ENCODE measurements around the gene XRCC1.
A peak's percentile ranks its signal among the peaks of the same experiment; 100 is the strongest.

The XRCC1 gene

GRCh38 chr19:43561139-43561970 is 14.0 kb downstream of the XRCC1 start:
- no peaks in the 10 kb centered on the region for H3K27me3 ChIP-seq (ENCODE audit: low read depth, low read length)
- TF ChIP-seq CTCF (IDR thresholded peaks at IDR 0.05; ENCODE audit: low read depth, low read length) (no peak), EZH2phosphoT487 (IDR thresholded peaks at IDR 0.05; ENCODE audit: low read depth) (no peak)
- no peaks in the 10 kb centered on the region for H4K20me1 ChIP-seq (ENCODE audit: insufficient read depth, low read length)
- no peak overlapping the region for H3K4me3 ChIP-seq (ENCODE audit: low read length)
- H3K9ac ChIP-seq (ENCODE audit: low read length): no peak overlapping the region
- no peak overlapping the region for H3K4me2 ChIP-seq (ENCODE audit: low read length)
- H3K27ac ChIP-seq (ENCODE audit: low read length): no peak overlapping the region
- no peaks in the 10 kb centered on the region for H3K79me2 ChIP-seq (ENCODE audit: low read length)
- H2AFZ ChIP-seq (ENCODE audit: low read depth, low read length): no peak overlapping the region
- H3K9me3 ChIP-seq (ENCODE audit: insufficient read depth, low read length): no peaks in the 10 kb centered on the region
- peaks cover 6% of the 10 kb centered on the region for H3K36me3 ChIP-seq (replicated peaks; ENCODE audit: low read depth, low read length)
- no peaks in the 10 kb centered on the region for H3K4me1 ChIP-seq (ENCODE audit: low read length)

GRCh38 chr19:43560687-43561086 is 14.6 kb downstream of the XRCC1 start:
- Histone ChIP-seq H4K20me1 (ENCODE audit: insufficient read depth, low read length) (no peaks in the 10 kb centered on the region), H3K9me3 (ENCODE audit: insufficient read depth, low read length) (no peaks in the 10 kb centered on the region), H3K9ac (ENCODE audit: low read length) (no peak overlapping the region), H3K79me2 (ENCODE audit: low read length) (no peaks in the 10 kb centered on the region), H3K4me3 (ENCODE audit: low read length) (no peak overlapping the region), H3K4me1 (ENCODE audit: low read length) (no peaks in the 10 kb centered on the region), H3K27ac (ENCODE audit: low read length) (no peak overlapping the region), H3K4me2 (ENCODE audit: low read length) (no peak overlapping the region), H3K27me3 (ENCODE audit: low read depth, low read length) (no peaks in the 10 kb centered on the region), H3K36me3 (replicated peaks; ENCODE audit: low read depth, low read length) (peaks cover 6% of the 10 kb centered on the region), H2AFZ (ENCODE audit: low read depth, low read length) (no peak overlapping the region)
- no peak for TF ChIP-seq CTCF (IDR thresholded peaks at IDR 0.05; ENCODE audit: low read depth, low read length)
- TF ChIP-seq EZH2phosphoT487 (IDR thresholded peaks at IDR 0.05; ENCODE audit: low read depth): no peak

- Histone ChIP-seq H3K4me2 (ENCODE audit: low read length) (no peak overlapping the region), H3K36me3 (replicated peaks; ENCODE audit: low read depth, low read length) (peaks cover 21% of the 10 kb centered on the region), H3K4me1 (ENCODE audit: low read length) (no peaks in the 10 kb centered on the region), H3K9me3 (ENCODE audit: insufficient read depth, low read length) (no peaks in the 10 kb centered on the region), H3K79me2 (ENCODE audit: low read length) (no peaks in the 10 kb centered on the region), H3K27ac (ENCODE audit: low read length) (no peak overlapping the region), H3K9ac (ENCODE audit: low read length) (no peak overlapping the region), H4K20me1 (ENCODE audit: insufficient read depth, low read length) (0 out of 2 replicates have a peak, but pooled peaks cover 3% of the 10 kb centered on the region), H3K4me3 (ENCODE audit: low read length) (no peak overlapping the region), H3K27me3 (ENCODE audit: low read depth, low read length) (no peaks in the 10 kb centered on the region), H2AFZ (ENCODE audit: low read depth, low read length) (no peak overlapping the region)
- no peak for TF ChIP-seq EZH2phosphoT487 (IDR thresholded peaks at IDR 0.05; ENCODE audit: low read depth)
- TF ChIP-seq CTCF (IDR thresholded peaks at IDR 0.05; ENCODE audit: low read depth, low read length): peak; percentile 83
Observed at GRCh38 chr19:43555185-43555770, 20.0 kb downstream of the XRCC1 start.

GRCh38 chr19:43554317-43554895 is 20.9 kb downstream of the XRCC1 start:
- no peaks in the 10 kb centered on the region for H3K9me3 ChIP-seq (ENCODE audit: insufficient read depth, low read length)
- H3K4me3 ChIP-seq (ENCODE audit: low read length): no peak overlapping the region
- no peaks in the 10 kb centered on the region for H3K27me3 ChIP-seq (ENCODE audit: low read depth, low read length)
- no peak overlapping the region for H3K9ac ChIP-seq (ENCODE audit: low read length)
- H3K4me2 ChIP-seq (ENCODE audit: low read length): no peak overlapping the region
- H3K79me2 ChIP-seq (ENCODE audit: low read length): no peaks in the 10 kb centered on the region
- H3K4me1 ChIP-seq (ENCODE audit: low read length): no peaks in the 10 kb centered on the region
- H3K27ac ChIP-seq (ENCODE audit: low read length): no peak overlapping the region
- no peak overlapping the region for H2AFZ ChIP-seq (ENCODE audit: low read depth, low read length)
- peaks cover 26% of the 10 kb centered on the region for H3K36me3 ChIP-seq (replicated peaks; ENCODE audit: low read depth, low read length)
- H4K20me1 ChIP-seq (ENCODE audit: insufficient read depth, low read length): 0 out of 2 replicates have a peak, but pooled peaks cover 3% of the 10 kb centered on the region
- TF ChIP-seq CTCF (IDR thresholded peaks at IDR 0.05; ENCODE audit: low read depth, low read length) (no peak), EZH2phosphoT487 (IDR thresholded peaks at IDR 0.05; ENCODE audit: low read depth) (no peak)
